Activated CD8-positive, alpha-beta memory T cell treated with anti-CD3 and anti-CD28 coated beads for 4 hours (primary cell): ENCODE data around the gene CENPT.
"Not testable (repeated sequence)": the region's sequence is repeated elsewhere in the genome, so short reads cannot be mapped to it uniquely, and the experiment has no call there.

Experiments used
- DNase-seq, 2 donors: peaks; one replicate each; pipeline ENCODE4 v3.0.0-alpha.2; 2020; ENCODE audit warnings: low read depth in 2 of 2

The CENPT gene

DNA sequence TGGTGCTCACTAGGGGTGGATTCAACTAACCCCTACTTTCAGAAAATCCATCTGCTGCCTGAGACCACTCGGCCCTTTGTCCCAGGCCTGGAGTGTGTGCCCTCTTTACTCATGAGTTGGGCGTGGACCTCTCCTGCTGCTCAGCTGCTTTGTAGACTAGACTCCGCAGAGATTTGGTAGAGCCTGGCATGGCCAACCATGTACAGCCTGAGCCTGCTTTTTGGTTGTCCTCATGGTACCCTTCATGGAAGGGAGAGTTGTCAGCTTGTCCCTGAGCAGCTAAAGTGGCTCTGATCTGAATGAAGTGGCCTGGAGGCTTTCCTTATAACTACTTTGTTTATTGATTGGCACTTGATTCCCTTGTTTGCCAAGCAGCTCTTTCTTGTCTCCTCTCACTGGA, 26.9 kb upstream of the CENPT start:
- no peak for DNase-seq

DNA sequence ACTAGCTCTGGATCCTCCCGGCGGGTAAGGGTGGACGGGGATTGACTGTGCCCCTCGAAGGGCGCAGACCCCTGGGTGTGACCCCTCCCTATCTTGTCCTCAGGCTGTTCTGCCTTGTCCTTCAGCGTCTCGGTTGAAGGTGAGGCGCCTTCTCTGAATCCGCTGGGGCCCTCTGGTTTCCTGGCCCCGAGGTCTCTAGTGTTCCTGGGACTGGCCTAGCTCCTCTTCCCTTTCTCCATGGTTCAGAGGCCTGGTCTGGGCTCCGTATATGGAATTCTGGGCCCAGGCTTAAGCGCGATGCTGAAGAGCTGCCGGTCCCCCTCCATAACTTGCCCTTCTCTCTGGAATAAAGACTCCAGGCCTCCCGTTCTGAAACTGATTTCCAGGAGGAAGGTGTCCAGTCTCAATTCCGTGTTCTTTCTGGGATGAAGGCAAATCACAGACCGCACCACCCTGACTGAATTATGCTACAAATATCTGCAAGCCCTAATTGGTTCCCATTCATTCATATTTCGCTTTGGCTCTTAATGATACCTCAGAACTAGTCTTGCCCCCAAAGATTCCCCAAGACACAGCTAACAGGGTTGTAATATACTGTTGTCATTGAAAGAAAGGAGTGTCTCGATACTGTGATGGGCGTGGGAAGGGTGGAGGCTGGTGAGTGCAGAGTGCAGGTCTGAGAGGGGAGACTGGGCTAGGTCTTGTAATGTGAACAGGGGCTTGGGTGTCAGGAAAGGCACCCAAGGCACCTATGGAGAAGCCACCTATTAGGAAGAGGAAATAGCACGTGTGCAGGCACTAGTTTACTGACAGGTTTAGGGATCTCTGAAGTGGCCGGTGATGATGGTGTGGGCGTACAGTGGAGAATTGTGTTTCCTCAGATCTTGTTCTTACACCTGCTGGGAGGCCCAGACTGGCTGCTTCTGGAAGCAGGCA, 26.2 kb upstream of the CENPT start:
- no peak for DNase-seq

DNA sequence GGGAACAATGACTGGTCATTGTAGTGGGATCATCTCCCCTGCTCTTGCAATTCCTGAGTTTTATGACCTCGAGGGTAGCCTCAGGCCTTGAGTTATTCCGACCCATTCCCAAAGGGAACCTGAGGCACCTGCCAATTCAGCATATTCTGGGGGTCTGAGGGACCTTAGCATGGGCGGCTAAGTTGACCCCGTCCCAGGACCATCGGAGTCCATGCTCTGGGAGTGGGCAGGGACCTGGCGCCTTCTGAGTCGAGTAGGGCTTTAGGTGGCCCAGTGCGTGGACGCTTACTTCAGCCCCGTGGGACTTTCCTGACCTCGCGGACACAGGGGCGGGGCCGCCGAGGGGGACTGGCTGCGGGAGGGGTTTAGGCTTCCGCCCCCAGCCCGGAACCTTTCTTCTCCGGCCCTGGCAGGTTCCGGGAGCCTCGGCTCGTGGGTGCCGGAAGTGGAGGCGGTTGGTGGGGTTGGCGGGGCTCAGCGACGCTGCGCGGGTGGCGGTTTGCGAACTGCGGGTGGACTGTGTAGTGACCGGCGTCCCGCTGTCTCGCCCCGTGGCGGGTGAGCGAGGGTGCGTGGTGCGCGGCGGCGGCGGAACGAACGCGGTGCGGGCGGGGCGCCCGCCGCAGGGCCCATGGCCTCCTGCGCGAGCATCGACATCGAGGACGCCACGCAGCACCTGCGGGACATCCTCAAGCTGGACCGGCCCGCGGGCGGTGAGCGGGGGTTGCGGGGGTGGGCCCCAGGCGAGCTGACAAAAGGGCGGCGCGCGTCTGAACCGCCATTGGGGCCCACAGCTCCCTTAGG, 25.3 kb upstream of the CENPT start, which contains the start of gene EDC4:
Gene EDC4 (plus strand): TSS at position 422 of the 804 bp plus-strand sequence. CDS start 210 bp downstream, at position 632.
- peak; percentile 73 to 78 for DNase-seq

DNA sequence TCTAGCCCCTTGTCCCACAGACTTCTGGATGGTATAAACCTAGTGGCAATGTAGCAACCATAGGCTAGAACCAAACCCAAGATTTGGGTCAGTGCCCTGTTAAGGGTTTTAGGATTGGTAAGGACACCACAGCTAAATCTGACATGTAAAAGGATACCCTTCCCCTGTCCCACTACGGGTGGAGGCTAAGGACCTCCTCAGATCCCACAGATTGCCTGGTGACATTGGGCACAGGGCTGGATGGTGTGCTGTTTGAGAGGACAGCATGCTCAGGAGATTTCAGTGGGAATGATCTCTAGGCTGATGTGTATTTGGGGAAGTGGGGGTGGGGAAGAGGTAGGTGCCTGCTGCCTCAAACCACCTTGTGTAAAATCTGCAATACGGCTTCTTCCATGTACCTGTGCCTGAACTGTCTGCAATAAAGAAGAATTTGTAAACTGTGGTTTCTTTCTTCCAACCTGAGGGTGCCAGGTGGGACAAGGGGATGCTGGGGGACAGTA, 24.7 kb upstream of the CENPT start:
- DNase-seq = no peak

DNA sequence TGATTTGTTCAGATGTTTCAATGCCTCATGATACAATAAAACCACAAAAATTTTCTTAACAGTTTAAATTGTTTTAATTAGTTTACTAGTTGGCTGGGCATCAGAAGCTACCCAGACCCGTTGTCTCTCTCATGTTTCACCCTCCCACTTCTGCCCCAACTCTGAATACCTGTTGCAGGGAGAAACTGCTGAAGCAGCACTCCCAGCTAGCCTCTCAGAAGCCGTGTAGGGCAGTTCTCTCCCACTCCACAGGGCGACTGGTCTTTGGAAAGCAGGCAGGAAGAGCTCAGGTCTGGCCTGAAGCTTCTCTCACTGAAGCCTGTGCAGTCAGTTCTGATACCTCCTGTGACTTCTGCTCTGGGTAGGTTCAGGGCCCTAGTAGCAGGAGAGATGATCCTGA, 23.8 kb upstream of the CENPT start:
- DNase-seq = no peak

DNA sequence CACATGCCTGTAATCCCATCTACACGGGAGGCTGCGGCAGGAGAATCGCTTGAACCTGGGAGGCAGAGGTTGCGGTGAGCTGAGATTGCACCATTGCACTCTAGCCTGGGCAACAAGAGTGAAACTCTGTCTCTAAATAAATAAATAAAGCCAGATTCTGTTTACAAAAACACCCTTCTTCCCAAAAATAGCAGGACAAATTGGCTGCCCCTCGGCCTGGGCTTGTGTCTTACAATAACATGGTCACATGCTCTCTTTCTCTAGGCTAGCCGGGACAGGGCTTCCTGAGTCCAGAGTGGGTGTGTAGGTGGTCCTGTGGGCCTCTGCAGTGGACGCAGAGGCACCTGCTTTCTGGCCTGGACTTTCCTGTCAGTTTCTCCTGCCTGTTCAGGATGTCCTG, 22.2 kb upstream of the CENPT start:
- no peak for DNase-seq

DNA sequence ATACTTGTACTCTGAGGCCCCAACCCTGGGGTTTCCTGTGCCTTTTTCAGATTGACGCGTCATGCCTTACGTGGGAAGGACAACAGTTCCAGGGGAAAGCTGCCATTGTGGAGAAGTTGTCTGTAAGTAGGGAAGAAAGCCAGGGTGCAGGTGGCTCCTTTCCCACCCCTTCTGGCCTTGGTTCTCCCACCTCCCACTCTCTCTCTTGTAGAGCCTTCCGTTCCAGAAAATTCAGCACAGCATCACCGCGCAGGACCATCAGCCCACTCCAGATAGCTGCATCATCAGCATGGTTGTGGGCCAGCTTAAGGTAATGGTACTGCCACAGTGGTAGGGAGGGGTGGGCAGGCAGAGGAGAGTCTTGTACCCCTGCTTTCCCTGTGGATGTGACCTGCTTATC, 20.8 kb upstream of the CENPT start:
- DNase-seq = no peak

DNA sequence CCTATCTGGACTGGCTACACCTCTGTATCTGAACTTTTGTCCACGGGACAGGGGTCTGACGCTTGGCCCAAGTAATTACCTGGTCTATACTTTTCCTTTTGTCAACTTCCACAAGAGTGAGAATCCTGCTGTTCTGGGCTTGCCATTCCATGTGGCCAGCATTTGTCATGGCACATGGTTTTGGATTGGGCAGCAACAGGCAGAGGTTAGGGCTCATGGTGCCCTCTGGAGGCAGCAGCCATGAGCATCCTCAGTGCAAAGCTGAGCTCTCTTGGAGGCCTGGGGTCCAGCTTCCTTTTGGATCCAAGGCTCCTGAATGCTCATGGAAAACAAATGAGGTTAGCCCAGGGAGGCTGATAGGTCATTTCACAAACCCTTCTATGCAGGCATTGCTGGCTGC, 17.8 kb upstream of the CENPT start:
- no peak for DNase-seq

DNA sequence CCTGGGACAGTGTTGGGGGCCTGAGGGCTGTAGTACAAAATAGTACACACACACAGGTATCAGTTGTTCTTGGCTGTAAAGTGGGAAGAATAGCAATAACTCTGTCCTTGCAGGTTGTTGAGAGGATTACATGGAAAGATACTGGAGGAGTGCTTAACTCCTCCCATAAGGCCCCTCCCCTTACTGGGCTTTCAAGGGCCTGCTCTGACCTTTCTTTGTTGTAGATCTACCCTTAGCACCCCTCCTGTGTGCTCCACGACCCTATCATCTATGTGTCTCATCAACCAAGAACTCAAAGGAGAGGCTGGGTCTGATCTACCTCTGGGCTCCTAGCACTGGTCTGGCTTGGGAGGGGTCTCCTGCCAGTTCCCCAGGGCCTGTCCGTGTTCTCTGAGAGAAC, 17.1 kb upstream of the CENPT start:
- DNase-seq = no peak

DNA sequence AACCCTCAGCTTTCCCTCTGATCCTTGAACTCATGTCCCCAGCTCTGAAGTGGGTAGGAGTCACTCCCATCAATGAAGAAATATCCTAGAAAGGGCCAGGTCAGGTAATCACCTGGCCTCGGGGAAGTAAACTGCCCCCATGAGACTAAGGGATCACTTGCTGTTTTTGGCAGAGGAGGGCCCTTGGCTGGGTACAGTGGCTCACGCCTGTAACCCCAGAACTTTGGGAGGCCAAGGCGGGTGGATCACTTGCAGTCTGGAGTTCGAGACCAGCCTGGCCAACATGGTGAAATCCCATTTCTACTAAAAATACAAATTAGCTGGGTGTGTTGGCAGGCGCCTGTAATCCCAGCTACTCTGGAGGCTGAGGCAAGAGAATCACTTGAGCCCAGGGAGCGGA, 16.6 kb upstream of the CENPT start:
- DNase-seq = not testable (repeated sequence)

DNA sequence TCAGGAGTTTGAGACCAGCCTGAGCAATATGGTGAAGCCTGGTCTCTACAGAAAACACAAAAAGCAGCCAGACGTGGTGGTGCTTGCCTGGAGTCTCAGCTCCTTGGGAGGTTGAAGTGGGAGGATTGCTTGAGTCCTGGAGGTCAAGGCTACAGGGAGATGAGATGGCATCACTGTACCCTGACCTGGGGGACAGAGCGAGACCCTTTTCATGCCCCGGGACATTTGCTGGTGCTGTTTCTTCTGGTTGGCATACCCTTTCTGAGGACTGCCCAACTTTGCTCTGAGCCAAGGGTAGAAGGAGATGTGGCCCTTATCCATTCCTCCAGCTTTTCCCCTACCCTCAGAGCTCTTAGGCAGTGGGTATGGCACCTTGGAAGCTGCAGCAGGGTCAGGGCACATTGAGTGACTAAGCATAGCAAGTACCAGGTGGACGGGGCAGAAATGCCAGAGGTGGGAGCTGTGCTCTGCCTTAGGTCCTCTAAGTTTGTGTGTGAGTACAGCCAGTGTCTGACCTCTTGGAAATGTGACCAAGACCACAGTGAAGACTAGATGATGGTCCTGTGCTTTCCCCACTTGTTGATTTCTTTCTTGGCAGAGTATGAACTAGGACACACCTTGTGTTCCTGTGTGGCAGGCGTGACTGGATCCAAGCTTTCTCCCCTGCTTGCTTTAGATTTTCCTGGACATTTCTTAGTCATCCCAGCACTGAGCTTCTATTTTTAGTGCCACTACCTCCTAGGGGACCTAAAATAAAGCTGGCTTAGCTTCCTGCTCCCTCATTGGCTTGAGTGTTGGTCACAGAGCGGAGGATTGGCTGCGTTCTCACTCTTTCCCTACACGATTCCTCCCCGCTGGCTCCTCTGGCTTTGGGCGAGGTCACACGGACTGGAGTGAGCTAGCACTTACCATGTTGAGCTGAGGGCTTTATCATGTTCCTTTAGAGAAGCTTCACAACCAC, 15.4 kb upstream of the CENPT start:
- no peak for DNase-seq

DNA sequence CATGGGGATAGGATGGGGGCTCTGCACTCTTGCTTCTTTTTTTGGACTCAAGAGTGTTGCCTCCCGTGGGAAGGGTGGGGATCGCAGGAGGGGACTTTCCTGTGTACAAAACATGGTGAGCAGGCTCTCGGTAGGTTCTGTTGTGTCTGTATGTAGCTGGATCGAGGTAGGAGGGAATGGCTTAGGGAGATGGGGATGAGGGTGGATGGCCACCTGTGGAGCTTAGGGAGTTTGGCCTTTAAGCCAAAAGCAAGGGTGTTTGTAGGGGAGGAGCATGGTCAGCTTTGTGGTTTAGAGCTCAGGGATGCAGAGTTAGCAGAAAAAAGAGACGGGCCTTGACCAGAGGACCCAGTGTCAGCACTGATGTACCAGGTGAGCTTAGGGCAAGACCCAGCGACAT, 14.4 kb upstream of the CENPT start:
- no peak for DNase-seq

DNA sequence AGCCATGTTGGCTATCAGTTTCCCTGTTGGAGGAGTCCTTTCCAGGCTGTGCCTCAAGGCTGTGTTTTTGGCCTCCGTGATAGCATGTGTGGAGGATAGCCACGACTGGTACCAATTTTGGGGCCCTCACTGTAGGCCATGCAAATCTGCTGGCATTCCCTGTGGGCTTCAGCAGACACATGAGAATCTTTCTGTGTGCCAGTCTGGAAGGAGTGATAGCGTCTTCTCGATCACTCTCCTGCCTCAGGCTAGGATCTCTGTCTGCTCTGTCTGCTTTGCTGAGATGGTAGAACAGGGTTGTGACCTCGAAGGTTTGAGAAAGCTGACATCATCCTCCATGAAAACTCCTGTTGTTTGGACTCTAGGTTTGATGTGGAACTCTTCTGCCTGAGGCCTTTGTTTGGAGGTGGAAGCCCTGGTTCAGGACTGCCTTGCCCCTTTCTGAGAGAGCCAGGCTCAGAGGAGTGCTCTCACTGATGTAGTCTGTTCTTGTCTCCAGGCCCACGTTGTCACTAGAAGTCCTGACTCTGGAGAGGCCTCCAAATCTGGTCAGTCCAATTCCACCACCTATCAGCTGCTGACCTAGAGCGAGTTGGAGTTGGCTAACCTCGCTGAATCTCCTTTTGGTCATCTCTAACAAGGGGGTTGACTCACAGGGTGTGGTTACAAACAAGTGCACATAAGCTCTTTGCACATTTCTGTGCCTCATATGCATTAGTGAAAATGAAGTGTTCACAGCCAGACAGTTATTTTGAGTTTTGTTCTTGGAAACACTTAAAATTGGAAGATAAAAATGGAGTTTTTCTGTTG, 13.3 kb upstream of the CENPT start:
- DNase-seq = no peak

DNA sequence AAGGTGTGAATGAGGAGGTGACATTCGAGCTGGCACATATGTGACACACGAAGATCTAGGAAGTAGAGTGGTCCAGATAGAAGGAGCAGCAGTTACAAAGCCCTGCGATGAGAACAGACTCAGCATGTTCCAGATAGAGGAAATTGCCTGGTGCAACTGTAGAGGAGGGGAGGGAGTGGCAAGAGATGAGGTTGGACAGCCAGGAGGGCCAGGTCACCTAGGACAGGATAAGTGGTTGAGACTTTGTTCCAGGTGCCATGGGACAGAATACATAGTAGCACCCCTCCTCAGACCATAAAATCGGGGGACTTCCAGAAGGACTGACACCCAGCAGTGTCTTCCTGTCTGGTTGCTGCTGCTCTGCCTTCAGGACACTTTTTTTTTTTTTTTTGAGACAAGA, 11.0 kb upstream of the CENPT start:
- DNase-seq = no peak

DNA sequence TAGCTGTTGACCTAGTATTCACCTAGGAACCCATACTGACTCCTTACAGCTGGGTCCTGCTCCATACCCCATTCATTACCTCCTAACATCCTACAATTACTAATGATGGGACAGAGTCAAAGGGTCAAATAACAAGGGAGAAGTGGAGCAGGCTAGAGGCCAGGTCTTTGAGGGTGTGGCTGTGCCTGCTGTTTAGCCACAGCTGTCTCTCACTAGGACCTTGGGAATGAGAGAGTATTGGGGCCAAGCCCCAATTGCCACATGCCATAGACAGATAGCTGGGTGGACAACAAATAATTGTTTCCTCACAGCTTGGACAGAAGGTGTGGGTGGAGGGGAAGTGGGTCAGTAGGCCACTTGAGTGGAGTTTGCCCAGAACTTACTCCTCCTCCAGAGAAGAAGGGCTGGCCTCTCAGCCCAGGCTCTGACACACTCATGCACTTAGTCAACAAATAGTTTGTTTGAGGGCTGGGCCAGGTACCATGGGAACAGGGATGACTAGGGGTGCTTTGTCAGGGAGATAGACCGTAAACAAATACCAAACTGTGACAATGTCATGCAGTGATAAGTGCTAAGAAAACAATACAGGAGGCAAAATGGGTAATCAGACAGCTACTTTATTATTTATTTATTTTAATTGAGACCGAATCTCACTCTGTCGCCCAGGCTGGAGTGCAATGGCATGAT, 10.2 kb upstream of the CENPT start:
- no peak for DNase-seq

DNA sequence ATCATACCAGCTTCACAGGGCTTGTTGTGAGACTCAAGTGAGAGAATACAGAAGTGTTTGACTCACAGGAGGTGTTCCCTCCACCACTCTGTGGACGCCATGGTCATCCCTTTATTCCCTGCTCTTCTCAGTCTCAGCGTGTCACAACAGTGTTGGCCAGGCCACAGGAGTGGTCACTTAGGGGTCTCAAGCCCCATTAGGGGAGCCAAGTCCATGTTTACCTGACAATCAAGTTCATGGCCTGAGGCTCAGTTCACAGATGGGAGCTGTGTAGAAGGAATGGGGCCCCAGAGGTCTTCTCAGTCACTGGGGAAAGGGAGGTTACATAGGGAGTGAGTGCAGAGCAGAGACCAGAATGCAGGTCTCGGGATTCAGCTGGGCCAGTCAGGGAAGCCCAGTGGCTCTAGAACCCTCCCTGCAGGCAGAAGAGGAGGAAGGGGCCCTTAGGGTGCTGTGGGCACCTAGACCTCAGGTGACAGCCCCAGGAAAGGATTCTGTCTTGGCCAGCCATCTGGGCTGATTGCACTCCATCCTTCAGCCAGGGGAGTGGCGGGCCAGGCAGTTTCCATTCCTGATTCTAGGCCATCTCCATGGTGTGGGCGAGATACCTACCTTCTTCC, 9.5 kb upstream of the CENPT start:
- DNase-seq = no peak

DNA sequence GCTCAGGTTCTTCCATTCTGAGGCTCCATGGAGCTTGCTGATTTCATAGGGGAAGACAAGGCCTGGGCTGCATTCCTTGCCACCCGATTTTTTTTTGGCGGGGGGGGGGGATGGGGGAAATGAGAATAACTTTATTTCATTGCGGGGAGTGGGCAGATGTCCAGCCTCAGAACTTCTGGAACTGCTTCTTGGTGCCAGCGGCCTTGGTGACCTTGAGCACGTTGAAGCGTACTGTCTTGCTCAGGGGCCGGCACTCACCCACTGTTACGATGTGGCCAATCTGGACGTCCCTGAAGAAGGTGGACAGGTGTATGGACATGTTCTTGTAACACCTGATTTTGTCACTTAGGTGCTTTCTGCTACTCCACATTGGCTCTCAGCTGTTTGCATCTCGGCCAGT, 8.3 kb upstream of the CENPT start:
- DNase-seq = no peak

DNA sequence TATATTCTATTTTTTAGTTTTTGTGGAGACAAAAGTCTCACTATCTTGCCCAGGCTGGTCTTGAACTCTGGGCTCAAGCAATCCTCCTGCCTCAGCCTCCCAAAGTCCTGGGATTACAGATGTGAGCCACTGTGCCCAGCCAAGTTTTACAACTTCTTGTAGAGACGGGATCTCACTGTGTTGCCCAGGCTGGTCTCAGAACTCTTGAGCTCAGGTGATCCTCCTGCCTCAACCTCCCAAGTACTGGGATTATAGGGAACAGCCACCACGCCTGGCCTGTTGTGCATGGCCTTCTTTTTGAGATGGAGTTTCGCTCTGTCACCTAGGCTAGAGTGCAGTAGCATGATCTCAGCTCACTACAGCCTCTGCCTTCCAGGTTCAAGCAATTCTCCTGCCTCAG, 6.2 kb upstream of the CENPT start:
- no peak for DNase-seq

DNA sequence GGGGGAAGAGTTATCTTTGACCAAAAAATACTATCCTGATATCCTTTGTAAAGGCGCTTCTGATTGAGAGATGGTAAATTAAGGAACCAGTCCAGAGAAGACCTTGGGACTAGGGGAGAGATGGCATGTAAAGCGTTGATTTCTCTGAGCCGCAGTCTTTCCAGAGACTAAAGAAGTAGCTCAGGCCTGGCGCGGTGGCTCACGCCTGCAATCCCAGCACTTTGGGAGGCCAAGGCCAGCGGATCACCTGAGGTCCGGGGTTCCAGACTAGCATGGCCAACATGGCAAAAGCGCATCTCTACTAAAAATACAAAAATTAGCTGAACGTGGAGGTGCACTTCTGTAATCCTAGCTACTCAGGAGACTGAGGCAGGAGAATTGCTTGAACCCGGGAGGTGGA, 625 bp upstream of the CENPT start:
- no peak for DNase-seq
